Measurements from ENCODE around the gene ANKS4B. TPM values are rescaled to one million over a fixed set of nuclear protein-coding genes. Genes with fewer than 3 reads are reported as not detected.

The ANKS4B gene
- total and polyA plus RNA-seq, 2 experiments from 2014 or later = 0.07 TPM; not detected in 1

GRCh38 chr16:21301895-21302291 is 68.4 kb downstream of the ANKS4B start:
- H3K36me3 Mint-ChIP-seq (ENCODE audit: low read depth) = no peaks in the 10 kb centered on the region
- peaks cover 20% of the 10 kb centered on the region for H3K4me1 Mint-ChIP-seq
- TF ChIP-seq ZNF462 (CRISPR knock-in tag; IDR thresholded peaks at IDR 0.05) = no peak
- no peak for TF ChIP-seq NANOG (IDR thresholded peaks at IDR 0.05; ENCODE audit: borderline replicate concordance)
- TF ChIP-seq STAT1 (IDR thresholded peaks at IDR 0.05; ENCODE audit: unreplicated experiment) = no peak
- TF ChIP-seq JUNB (IDR thresholded peaks at IDR 0.05; ENCODE audit: unreplicated experiment) = no peak
- TF ChIP-seq POLR2AphosphoS5 (IDR thresholded peaks at IDR 0.05; ENCODE audit: low read depth) = no peak
- no peak for DNase-seq (ENCODE audit: low spot score)
- peaks cover 48% of the 10 kb centered on the region for H3K27me3 Mint-ChIP-seq (ENCODE audit: insufficient read depth, low read depth, poor library complexity)
- peak overlapping the region; percentile 97; the same call in 1 of the 2 replicates for H2AFZ ChIP-seq
- 0 out of 2 replicates have a peak, but pooled peaks cover 10% of the 10 kb centered on the region for H4K20me1 ChIP-seq (replicated peaks; ENCODE audit: insufficient read depth)
- no peaks in the 10 kb centered on the region for H3K79me2 ChIP-seq (replicated peaks; ENCODE audit: insufficient read depth)
- no peak for ATAC-seq
- no peak overlapping the region for H3K27ac Mint-ChIP-seq
- peak overlapping the region; percentile 78 for H3K4me3 ChIP-seq
- no peaks in the 10 kb centered on the region for H3K36me3 ChIP-seq (ENCODE audit: insufficient read depth)
- H3K9me3 Mint-ChIP-seq = no peaks in the 10 kb centered on the region; the same call in 2 of the 3 replicates
- no peaks in the 10 kb centered on the region for H3K9me2 ChIP-seq (ENCODE audit: insufficient read depth)
- H3F3A ChIP-seq (replicated peaks; ENCODE audit: low read depth) = no peaks in the 10 kb centered on the region
- H3K27ac ChIP-seq (ENCODE audit: low read depth) = no peak overlapping the region
- peaks cover 12% of the 10 kb centered on the region for H3K4me1 ChIP-seq (ENCODE audit: insufficient read depth)
- H3K4me3 Mint-ChIP-seq = peak overlapping the region; percentile 89
- peaks cover 41% of the 10 kb centered on the region for H3K27me3 ChIP-seq (ENCODE audit: insufficient read depth)
- peak overlapping the region; percentile 84 for H3K4me2 ChIP-seq

GRCh38 chr16:21302454-21302853 is 69.0 kb downstream of the ANKS4B start:
- Histone ChIP-seq H4K20me1 (replicated peaks; ENCODE audit: insufficient read depth) (0 out of 2 replicates have a peak, but pooled peaks cover 10% of the 10 kb centered on the region), H2AFZ (no peak overlapping the region), H3K36me3 (ENCODE audit: insufficient read depth) (no peaks in the 10 kb centered on the region), H3F3A (replicated peaks; ENCODE audit: low read depth) (no peaks in the 10 kb centered on the region), H3K27ac (ENCODE audit: low read depth) (no peak overlapping the region), H3K9me2 (ENCODE audit: insufficient read depth) (no peaks in the 10 kb centered on the region), H3K4me3 (peak overlapping the region; percentile 78), H3K79me2 (replicated peaks; ENCODE audit: insufficient read depth) (no peaks in the 10 kb centered on the region), H3K27me3 (ENCODE audit: insufficient read depth) (peaks cover 41% of the 10 kb centered on the region), H3K4me2 (peak overlapping the region; percentile 84), H3K4me1 (ENCODE audit: insufficient read depth) (peaks cover 12% of the 10 kb centered on the region)
- peak overlapping the region; percentile 89 for H3K4me3 Mint-ChIP-seq
- no peaks in the 10 kb centered on the region; the same call in 2 of the 3 replicates for H3K9me3 Mint-ChIP-seq
- ATAC-seq (peak; percentile 9), DNase-seq (ENCODE audit: low spot score) (peak; percentile 43)
- H3K4me1 Mint-ChIP-seq = peaks cover 20% of the 10 kb centered on the region
- peaks cover 48% of the 10 kb centered on the region for H3K27me3 Mint-ChIP-seq (ENCODE audit: insufficient read depth, low read depth, poor library complexity)
- H3K27ac Mint-ChIP-seq = no peak overlapping the region
- H3K36me3 Mint-ChIP-seq (ENCODE audit: low read depth) = no peaks in the 10 kb centered on the region
- no peak for TF ChIP-seq ETS1 (IDR thresholded peaks at IDR 0.05)
- no peak for TF ChIP-seq STAT1 (IDR thresholded peaks at IDR 0.05; ENCODE audit: unreplicated experiment)

Data from GM23338 (cell line).